Activated T-helper 17 cell treated with anti-CD3 and anti-CD28 coated beads, Interleukin-2, amount 50 U/mL, for 72 hours (primary cell): ENCODE results near the gene MTNR1B. TPM values are rescaled to one million over a fixed set of nuclear protein-coding genes. Genes with fewer than 3 reads are reported as not detected.

Experiments used
- total RNA-seq, 2 donors: library from RNA; stranded (reverse); gene quantifications; one replicate each; pipeline ENCODE4 v1.2.3, GENCODE V29; 2022

MTNR1B gene
- total RNA-seq, 2 donors from 2014 or later = not detected

Other genes with a start within 250 kb of the MTNR1B start
- 10 to 100 TPM; 24.1 to 27.0 TPM for gene SLC36A4, start 228.3 kb downstream of the MTNR1B start, total RNA-seq